A549 (cell line): ENCODE measurements around the gene CLEC4F. TPM values are rescaled to one million over a fixed set of nuclear protein-coding genes. Genes with fewer than 3 reads are reported as not detected.

Experiments used
- ATAC-seq, 2 experiments: fragments of 200-7000 bp in 1 of 2; fragments of >200 bp in 1 of 2; cut with Nextera tagmentation in 1 of 2; cut with Tn5 transposase in 1 of 2; 3 replicates each; pipeline versions ENCODE4 v1.8.0 to v1.9.1; 2018 to 2020; ENCODE audit warnings: mild to moderate bottlenecking in 1 of 2, moderate library complexity in 1 of 2
- CTCF ChIA-PET: fragments of 300-600 bp; sonication (Branson Sonifier 250); formaldehyde crosslinking; extraction: SDS; loops from one replicate; lab custom pipeline; 2021; ENCODE audit warnings: antibody characterized with exemption, inconsistent platforms; lab: Yijun Ruan, JAX
- POLR2A ChIA-PET: fragments of 350-600 bp; formaldehyde crosslinking; extraction: SDS; loops from one replicate; lab custom pipeline; 2021; ENCODE audit warnings: antibody characterized with exemption, inconsistent platforms; lab: Yijun Ruan, JAX
- DNase-seq, 2 experiments: peaks; one replicate each; pipeline versions ENCODE4 v3.0.0 to v3.0.0-alpha.2; 2011 to 2016; ENCODE audit warnings: low read depth in 1 of 2, low spot score in 1 of 2
- FAIRE-seq: peaks from 2 replicates; lab custom pipeline; 2011; peaks lifted over from hg19 to GRCh38; lab: Jason Lieb, UNC
- H3K27ac ChIP-seq, 2 experiments: fragments of >200 bp; sonication (Bioruptor Twin); formaldehyde crosslinking; 3 replicates each; pipeline ENCODE4 v1.5.1; 2016 to 2017
- H3K4me1 ChIP-seq: fragments of >200 bp; sonication (Bioruptor Twin); formaldehyde crosslinking; 3 replicates; pipeline ENCODE4 v1.6.1; 2016
- H3K4me2 ChIP-seq: fragments of >200 bp; sonication (Bioruptor Twin); formaldehyde crosslinking; 3 replicates; pipeline ENCODE4 v1.6.1; 2016
- H3K4me3 ChIP-seq: fragments of >200 bp; sonication (Bioruptor Twin); formaldehyde crosslinking; 3 replicates; pipeline ENCODE4 v1.5.1; 2016
- H3K9me3 ChIP-seq: fragments of >200 bp; sonication (Bioruptor Twin); formaldehyde crosslinking; 3 replicates; pipeline ENCODE4 v1.6.1; 2016
- ATOH8 ChIP-seq: fragments of 250-450 bp; sonication (Bioruptor Pico); IDR thresholded peaks from 2 replicates; pipeline ENCODE4 v1.5.0; 2020; ENCODE audit warnings: low read depth, mild to moderate bottlenecking, moderate library complexity
- BHLHE40 ChIP-seq: IDR thresholded peaks from 2 replicates; pipeline ENCODE4 v1.6.1; 2012; ENCODE audit warnings: low read depth, low read length, inconsistent platforms
- CBX8 ChIP-seq: fragments of 200-600 bp; sonication (generic); IDR thresholded peaks from 2 replicates; pipeline ENCODE4 v1.6.1; 2016
- ELK1 ChIP-seq: fragments of 150-350 bp; IDR thresholded peaks from 2 replicates; pipeline ENCODE4 v1.6.1; 2014; ENCODE audit warnings: low read depth, mild to moderate bottlenecking, low read length
- FOSB ChIP-seq: fragments of 250-450 bp; sonication (Bioruptor Pico); IDR thresholded peaks from 2 replicates; pipeline ENCODE4 v1.5.0; 2020; ENCODE audit warnings: mild to moderate bottlenecking, moderate library complexity
- GATA3 ChIP-seq: IDR thresholded peaks from 2 replicates; pipeline ENCODE4 v1.6.1; 2012; ENCODE audit warnings: borderline replicate concordance
- HDAC2 ChIP-seq: fragments of 200-600 bp; sonication (generic); IDR thresholded peaks from 2 replicates; pipeline ENCODE4 v1.6.1; 2016
- JUNB ChIP-seq: fragments of >200 bp; sonication (Bioruptor Twin); formaldehyde crosslinking; IDR thresholded peaks from 2 replicates; pipeline ENCODE4 v1.6.1; 2016
- KDM1A ChIP-seq: fragments of 200-600 bp; sonication (generic); IDR thresholded peaks from 2 replicates; pipeline ENCODE4 v1.6.1; 2016; ENCODE audit warnings: low read depth, mild to moderate bottlenecking
- NR3C1 ChIP-seq: fragments of >200 bp; sonication (Bioruptor Twin); formaldehyde crosslinking; IDR thresholded peaks from 3 replicates; pipeline ENCODE4 v1.6.1; 2017
- POLR2A ChIP-seq: IDR thresholded peaks from 2 replicates; pipeline ENCODE4 v1.6.1; 2012; ENCODE audit warnings: mild to moderate bottlenecking, low read length
- POLR2AphosphoS2 ChIP-seq: conservative IDR thresholded peaks from 2 replicates; pipeline ENCODE4 v1.6.1; 2012; ENCODE audit warnings: low read length, improper control_type of control experiment, inconsistent platforms
- REST ChIP-seq: fragments of 200-600 bp; sonication (generic); IDR thresholded peaks from 2 replicates; pipeline ENCODE4 v1.6.1; 2016; ENCODE audit warnings: antibody characterized with exemption, mild to moderate bottlenecking, moderate library complexity
- RFX5 ChIP-seq: fragments of 450-650 bp; IDR thresholded peaks from 2 replicates; pipeline ENCODE4 v1.7.1; 2014; ENCODE audit warnings: antibody characterized with exemption, mild to moderate bottlenecking, moderate library complexity
- TP53 ChIP-seq: fragments of 250-450 bp; sonication (Bioruptor Pico); IDR thresholded peaks from 2 replicates; pipeline ENCODE4 v1.5.0; 2021; ENCODE audit warnings: mild to moderate bottlenecking, moderate library complexity
- ZC3H11A ChIP-seq: fragments of 450-650 bp; IDR thresholded peaks from 2 replicates; pipeline ENCODE4 v1.6.1; 2014; ENCODE audit warnings: antibody characterized with exemption, mild to moderate bottlenecking
- ZSCAN20 ChIP-seq: fragments of 250-450 bp; sonication (Bioruptor Pico); IDR thresholded peaks from 2 replicates; pipeline ENCODE4 v1.8.0; 2022; ENCODE audit warnings: mild to moderate bottlenecking, moderate library complexity
- WGBS: methylation state at CpG from one replicate; pipeline ENCODE4 v1.1.6; 2017; ENCODE audit errors: missing lambda C conversion rate; 5-methylcytosine and 5-hydroxymethylcytosine counted together
- polyA plus RNA-seq, 4 experiments: library from polyadenylated mRNA; depleted of rRNA in 3 of 4; stranded (reverse); fragments of >200 nt; fragmentation: RNase III in 1 of 4; extraction: RNeasy Plus Mini Kit Qiagen cat#74134 plus additional on column Dnase treatment in 1 of 4; gene quantifications; 2 replicates in 3 of 4; 3 replicates in 1 of 4; pipeline ENCODE4 v1.2.3, GENCODE V29; 2011 to 2017

The CLEC4F gene
- polyA plus RNA-seq, 2 of the 4 experiments (the other 2 are of a cell fraction), result not detected

GRCh38 chr2:70785137-70785911, 35.1 kb downstream of the CLEC4F start (continued):
- no peak for TF ChIP-seq REST
- no peak for TF ChIP-seq HDAC2
- TF ChIP-seq TP53 (CRISPR knock-in tag), result no peak

- TF ChIP-seq KDM1A, result no peak
- TF ChIP-seq REST, result no peak
- no peak for TF ChIP-seq ELK1
- TF ChIP-seq ZSCAN20 (CRISPR knock-in tag), result no peak
- TF ChIP-seq ZC3H11A, result no peak
- TF ChIP-seq BHLHE40, result no peak
- TF ChIP-seq POLR2AphosphoS2, result no peak
- TF ChIP-seq GATA3, result no peak
- no peak for TF ChIP-seq RFX5
- TF ChIP-seq CBX8, result no peak
- TF ChIP-seq POLR2A, result no peak
- no peak for TF ChIP-seq NR3C1
- no peak for TF ChIP-seq JUNB
- TF ChIP-seq ATOH8 (CRISPR knock-in tag), result no peak
- TF ChIP-seq FOSB (CRISPR knock-in tag), result no peak
- DNase-seq, result no peak
- WGBS, result 88% methylated on average over 2 of the region's 2 CpGs
Measured at GRCh38 chr2:70784320-70784719, 36.1 kb downstream of the CLEC4F start.

More at GRCh38 chr2:70784320-70784719, 36.1 kb downstream of the CLEC4F start:
- Histone ChIP-seq H3K27ac (no peak overlapping the region), H3K9me3 (no peaks in the 10 kb centered on the region), H3K4me1 (peaks cover 8% of the 10 kb centered on the region; the same call in 2 of the 3 replicates), H3K4me2 (no peak overlapping the region), H3K4me3 (no peak overlapping the region)
- ChIA-PET CTCF (interaction anchor here (1.1 to 9.0 kb wide), 21 partner anchors 9 to 481 kb away, joined by 3 to 78 read pairs (median 6); partner anchors contain the start of gene ADD2), POLR2A (interaction anchor here (1.2 kb wide), 1 partner anchor 480 kb away, joined by 3 read pairs; no protein-coding TSS in a partner anchor)
- FAIRE-seq (no peak), ATAC-seq (no peak)
